Activated T-helper 9 cell treated with anti-CD3 and anti-CD28 coated beads, Interleukin-2, amount 50 U/mL, for 16 hours (primary cell): ENCODE results near the gene PAF1.
A peak's percentile ranks its signal among the peaks of the same experiment; 100 is the strongest.

ENCODE experiments used
- DNase-seq: peaks from one replicate; pipeline ENCODE4 v3.0.0-alpha.2; 2020; ENCODE audit warnings: low read depth

The PAF1 gene

GRCh38 chr19:39416152-39417120 is 25.5 kb upstream of the PAF1 start:
- no peak for DNase-seq

GRCh38 chr19:39415111-39416046 is 24.5 kb upstream of the PAF1 start:
- DNase-seq: no peak

GRCh38 chr19:39413911-39414608 is 23.2 kb upstream of the PAF1 start:
- no peak for DNase-seq

- DNase-seq: no peak
Measured at GRCh38 chr19:39413272-39413910, 22.5 kb upstream of the PAF1 start.

- no peak for DNase-seq
Measured at GRCh38 chr19:39412867-39413271, 22.0 kb upstream of the PAF1 start.

GRCh38 chr19:39412100-39412866 is 21.4 kb upstream of the PAF1 start, which contains the start of gene PLEKHG2:
TSS of gene PLEKHG2 (plus strand) at chr19:39412669. CDS start at chr19:39414087, 1,418 bp downstream.
- peak; percentile 93 for DNase-seq

GRCh38 chr19:39411832-39412099 is 20.9 kb upstream of the PAF1 start:
- DNase-seq: peak; percentile 82

- no peak for DNase-seq
Measured at GRCh38 chr19:39411081-39411831, 20.4 kb upstream of the PAF1 start.

GRCh38 chr19:39410831-39411080 is 19.9 kb upstream of the PAF1 start:
- DNase-seq: no peak

GRCh38 chr19:39410017-39410830 is 19.3 kb upstream of the PAF1 start:
- DNase-seq: peak; percentile 53

- peak; percentile 63 for DNase-seq
Measured at GRCh38 chr19:39409208-39410016, 18.5 kb upstream of the PAF1 start.

- no peak for DNase-seq
Measured at GRCh38 chr19:39408392-39409207, 17.7 kb upstream of the PAF1 start.

- peak; percentile 42 for DNase-seq
Measured at GRCh38 chr19:39407660-39408391, 16.9 kb upstream of the PAF1 start.

- DNase-seq: no peak
Measured at GRCh38 chr19:39407410-39407659, 16.4 kb upstream of the PAF1 start.

- DNase-seq: peak; percentile 82
Measured at GRCh38 chr19:39406656-39407409, 15.9 kb upstream of the PAF1 start, which contains the start of gene ZFP36. TSS of gene ZFP36 (plus strand) at chr19:39406847. CDS start at chr19:39406905, 58 bp downstream.

- DNase-seq: peak; percentile 70
Measured at GRCh38 chr19:39405958-39406655, 15.2 kb upstream of the PAF1 start.
